K562 (cell line): ENCODE measurements around the gene SMARCB1. TPM values are rescaled to one million over a fixed set of nuclear protein-coding genes. Genes with fewer than 3 reads are reported as not detected.
A peak's percentile ranks its signal among the peaks of the same experiment; 100 is the strongest.

Source experiments
- BACH1 ChIP-seq: fragments of 200-800 bp; sonication (Bioruptor generic); IDR thresholded peaks from 2 replicates; pipeline ENCODE4 v1.6.1; 2016; ENCODE audit warnings: missing genetic modification characterization, missing compliant biosample characterization
- CBX3 ChIP-seq, 2 experiments: IDR thresholded peaks; 1 replicate in 1 of 2; 2 replicates in 1 of 2; pipeline ENCODE4 v1.6.1; 2012; ENCODE audit warnings: inconsistent platforms in 2 of 2, low read length in 2 of 2, borderline replicate concordance in 1 of 2, control low read depth in 1 of 2
- FOXK1 ChIP-seq: sonication (generic); formaldehyde crosslinking; IDR thresholded peaks from 2 replicates; pipeline ENCODE4 v1.8.0; 2022; ENCODE audit warnings: missing genetic modification reagents, mild to moderate bottlenecking, borderline replicate concordance
- FOXM1 ChIP-seq, 2 experiments: fragments of 450-650 bp in 1 of 2; sonication (generic) in 1 of 2; formaldehyde crosslinking in 1 of 2; IDR thresholded peaks; 2 replicates each; pipeline versions ENCODE4 v1.6.1 to v1.9.0; 2017 to 2022; ENCODE audit warnings: low read depth in 2 of 2, mild to moderate bottlenecking in 2 of 2, missing genetic modification reagents in 1 of 2, moderate library complexity in 1 of 2
- HNRNPLL ChIP-seq: fragments of 200-400 bp; formaldehyde crosslinking; IDR thresholded peaks from 2 replicates; pipeline ENCODE4 v1.6.1; 2017; ENCODE audit warnings: low read length, low read depth, mild to moderate bottlenecking; ENCODE audit not compliant: poor library complexity, severe bottlenecking
- MITF ChIP-seq: IDR thresholded peaks from 2 replicates; pipeline ENCODE4 v1.6.1; 2014; ENCODE audit warnings: antibody characterized with exemption
- POLR2AphosphoS2 ChIP-seq: IDR thresholded peaks from 2 replicates; pipeline ENCODE4 v1.6.1; 2012; ENCODE audit warnings: low read length, improper control_type of control experiment
- PTBP1 ChIP-seq: fragments of 200-400 bp; formaldehyde crosslinking; IDR thresholded peaks from 2 replicates; pipeline ENCODE4 v1.6.1; 2017; ENCODE audit warnings: low read depth, low read length
- RBM39 ChIP-seq: fragments of 200-400 bp; formaldehyde crosslinking; optimal IDR thresholded peaks from 2 replicates; pipeline ENCODE3; 2018; ENCODE audit warnings: low read depth, low read length
- SIX5 ChIP-seq, 2 experiments: IDR thresholded peaks; 2 replicates each; pipeline ENCODE4 v1.6.1; 2011; ENCODE audit warnings: low read length in 2 of 2, borderline replicate concordance in 1 of 2, low read depth in 1 of 2, mild to moderate bottlenecking in 1 of 2, moderate library complexity in 1 of 2; ENCODE audit not compliant: insufficient read depth in 1 of 2
- SMAD1 ChIP-seq: fragments of 150-350 bp; IDR thresholded peaks from 2 replicates; pipeline ENCODE4 v1.6.1; 2014; ENCODE audit warnings: low read length, low read depth; ENCODE audit not compliant: partially characterized antibody
- ZNF407 ChIP-seq: fragments of 450-650 bp; IDR thresholded peaks from 2 replicates; pipeline ENCODE4 v1.6.1; 2016; ENCODE audit warnings: low read depth
- ZNF57 ChIP-seq: fragments of 450-650 bp; formaldehyde crosslinking; IDR thresholded peaks from 2 replicates; pipeline ENCODE4 v1.4.0; 2020; ENCODE audit warnings: mild to moderate bottlenecking, moderate library complexity
- ZNF668 ChIP-seq: fragments of 250-450 bp; sonication (Bioruptor Pico); IDR thresholded peaks from 2 replicates; pipeline ENCODE4 v1.8.0; 2022; ENCODE audit warnings: mild to moderate bottlenecking, inconsistent platforms
- ZNF707 ChIP-seq: fragments of 250-450 bp; sonication (Bioruptor Pico); conservative IDR thresholded peaks from 2 replicates; pipeline ENCODE4 v1.8.0; 2022; ENCODE audit warnings: inconsistent platforms, mild to moderate bottlenecking, moderate library complexity
- polyA plus RNA-seq, 8 experiments: library from polyadenylated mRNA; depleted of rRNA in 4 of 8; stranded (reverse) in 5 of 8; unstranded in 3 of 8; fragments of >200 nt; fragmentation: Nextera tagmentation in 2 of 8; fragmentation: Illumina TruSeq in 1 of 8; extraction: Ambion mirVana in 2 of 8; extraction: Trizol in 1 of 8; gene quantifications; 2 replicates each; pipeline versions ENCODE4 v1.2.1 to v1.2.3, GENCODE V29; 2011 to 2014; ENCODE audit warnings: inconsistent platforms in 1 of 8, missing spikeins in 1 of 8
- total RNA-seq, 7 experiments: library from RNA; depleted of rRNA in 6 of 7; stranded (reverse); fragments of >200 nt in 6 of 7; fragmentation: Illumina TruSeq in 2 of 7; extraction: Trizol in 2 of 7; gene quantifications; 2 replicates each; pipeline versions ENCODE4 v1.2.1 to v1.2.3, GENCODE V29; 2011 to 2021; ENCODE audit warnings: low replicate concordance in 1 of 7
- TF ChIP-seq, protein P1 (sequence below): fragments of 200-800 bp; sonication (Bioruptor generic); IDR thresholded peaks from 2 replicates; pipeline ENCODE4 v1.6.1; 2017; ENCODE audit warnings: missing genetic modification characterization, missing compliant biosample characterization

The SMARCB1 gene
- total and polyA plus RNA-seq, 9 of the 15 experiments (the other 6 are each of a cell fraction or from before 2014, with no cell fraction given) = 1.2 to 113 (median 65.4) TPM

GRCh38 chr22:23838681-23839468 lies 52.1 kb downstream of the SMARCB1 start, which contains the start of gene DERL3 (continued):
- TF ChIP-seq ZNF407 (no peak), FOXM1 (IDR thresholded peaks at IDR 0.05; ENCODE audit: low read depth) (peak; percentile 40; the same call in 1 of the 2 replicates), FOXM1 (CRISPR knock-in tag; IDR thresholded peaks at IDR 0.05; ENCODE audit: low read depth) (no peak), POLR2AphosphoS2 (no peak), BACH1 (no peak), HNRNPLL (peak; percentile 48), ZNF57 (CRISPR knock-in tag) (no peak), SIX5 (IDR thresholded peaks at IDR 0.05; ENCODE audit: borderline replicate concordance in 1 of 2, insufficient read depth in 1 of 2, low read depth in 1 of 2, low read length in 2 of 2) (no peak), RBM39 (no peak), ZNF668 (no peak), MITF (no peak), PTBP1 (no peak), CBX3 (IDR thresholded peaks at IDR 0.05; ENCODE audit: borderline replicate concordance in 1 of 2, low read length in 2 of 2) (0 out of 3 replicates have a peak, but pooled peaks of 1 of the 2 experiments have one; percentile 47), ZNF707 (no peak), FOXK1 (CRISPR knock-in tag) (peak; percentile 71; the same call in 1 of the 2 replicates), SMAD1 (no peak)
- TF ChIP-seq, protein P1, sequence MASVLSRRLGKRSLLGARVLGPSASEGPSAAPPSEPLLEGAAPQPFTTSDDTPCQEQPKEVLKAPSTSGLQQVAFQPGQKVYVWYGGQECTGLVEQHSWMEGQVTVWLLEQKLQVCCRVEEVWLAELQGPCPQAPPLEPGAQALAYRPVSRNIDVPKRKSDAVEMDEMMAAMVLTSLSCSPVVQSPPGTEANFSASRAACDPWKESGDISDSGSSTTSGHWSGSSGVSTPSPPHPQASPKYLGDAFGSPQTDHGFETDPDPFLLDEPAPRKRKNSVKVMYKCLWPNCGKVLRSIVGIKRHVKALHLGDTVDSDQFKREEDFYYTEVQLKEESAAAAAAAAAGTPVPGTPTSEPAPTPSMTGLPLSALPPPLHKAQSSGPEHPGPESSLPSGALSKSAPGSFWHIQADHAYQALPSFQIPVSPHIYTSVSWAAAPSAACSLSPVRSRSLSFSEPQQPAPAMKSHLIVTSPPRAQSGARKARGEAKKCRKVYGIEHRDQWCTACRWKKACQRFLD (CRISPR knock-in tag) = no peak
